ENCODE results near the gene GAD1.

DNA sequence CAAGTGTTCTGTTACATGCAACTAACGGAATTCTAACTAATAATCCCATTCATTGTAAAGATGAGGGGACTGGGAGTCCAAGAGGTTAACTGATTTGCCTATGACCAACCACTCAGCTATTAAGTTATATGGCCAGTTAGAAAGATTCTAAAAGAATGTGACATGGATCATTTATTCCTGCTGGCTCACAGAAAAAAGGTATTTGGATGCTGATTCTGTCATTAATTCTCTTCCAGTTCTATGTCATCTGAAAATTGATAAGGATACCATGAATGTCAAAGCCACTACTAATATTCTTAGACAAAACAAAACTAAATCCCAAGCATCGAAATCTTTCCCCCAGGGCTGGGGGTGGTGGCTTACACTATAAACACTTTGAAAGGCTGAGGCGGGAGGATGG lies 71.2 kb downstream of the GAD1 start:
- no peak for TF ChIP-seq GATA2 (IDR thresholded peaks at IDR 0.05; ENCODE audit: low read depth, low read length)
- TF ChIP-seq GATA3 (IDR thresholded peaks at IDR 0.05; ENCODE audit: low read depth, low read length), result no peak
